K562 (cell line): ENCODE data around the gene FHL5. TPM values are rescaled to one million over a fixed set of nuclear protein-coding genes. Genes with fewer than 3 reads are reported as not detected.

Source experiments
- ARID2 ChIP-seq: fragments of 450-650 bp; IDR thresholded peaks from 2 replicates; pipeline ENCODE4 v1.6.1; 2017; ENCODE audit warnings: antibody characterized with exemption, mild to moderate bottlenecking
- ATF4 ChIP-seq: fragments of 450-650 bp; formaldehyde crosslinking; IDR thresholded peaks from 2 replicates; pipeline ENCODE4 v1.4.0; 2022; ENCODE audit warnings: mild to moderate bottlenecking, moderate library complexity
- ATF7 ChIP-seq: fragments of 450-650 bp; IDR thresholded peaks from 2 replicates; pipeline ENCODE4 v1.7.1; 2014; ENCODE audit warnings: mild to moderate bottlenecking, moderate library complexity
- CREM ChIP-seq: IDR thresholded peaks from 2 replicates; pipeline ENCODE4 v1.6.1; 2014; ENCODE audit warnings: antibody characterized with exemption, low read depth
- DEAF1 ChIP-seq: fragments of 450-650 bp; formaldehyde crosslinking; IDR thresholded peaks from 2 replicates; pipeline ENCODE4 v1.4.0; 2020; ENCODE audit warnings: mild to moderate bottlenecking, moderate library complexity
- E2F1 ChIP-seq: sonication (generic); formaldehyde crosslinking; IDR thresholded peaks from 2 replicates; pipeline ENCODE4 v1.8.1; 2023; ENCODE audit warnings: mild to moderate bottlenecking, missing genetic modification reagents, moderate library complexity
- ELK1 ChIP-seq: sonication (generic); formaldehyde crosslinking; IDR thresholded peaks from 2 replicates; pipeline ENCODE4 v1.8.1; 2022; ENCODE audit warnings: missing genetic modification reagents
- IRF9 ChIP-seq: fragments of 450-650 bp; IDR thresholded peaks from 2 replicates; pipeline ENCODE4 v1.6.1; 2016; ENCODE audit warnings: missing biosample characterization, missing genetic modification characterization
- KDM2B ChIP-seq: fragments of 250-450 bp; sonication (Bioruptor Pico); IDR thresholded peaks from 2 replicates; pipeline ENCODE4 v1.8.0; 2021; ENCODE audit warnings: mild to moderate bottlenecking, moderate library complexity
- MAX ChIP-seq: sonication (generic); formaldehyde crosslinking; IDR thresholded peaks from 2 replicates; pipeline ENCODE4 v1.9.0; 2022; ENCODE audit warnings: mild to moderate bottlenecking, missing genetic modification reagents
- MCM7 ChIP-seq, 2 experiments: fragments of 450-650 bp; IDR thresholded peaks; 2 replicates each; pipeline ENCODE4 v1.6.1; 2016 to 2018
- PCBP2 ChIP-seq: fragments of 200-400 bp; formaldehyde crosslinking; IDR thresholded peaks from 2 replicates; pipeline ENCODE4 v1.6.1; 2018; ENCODE audit warnings: low read length, low read depth, mild to moderate bottlenecking, moderate library complexity; ENCODE audit not compliant: poor library complexity, severe bottlenecking
- PHB ChIP-seq: fragments of 250-450 bp; sonication (Bioruptor Pico); IDR thresholded peaks from 2 replicates; pipeline ENCODE4 v1.5.0; 2021
- PHB2 ChIP-seq: fragments of 450-650 bp; IDR thresholded peaks from 2 replicates; pipeline ENCODE4 v1.6.1; 2017; ENCODE audit warnings: low read depth
- PTBP1 ChIP-seq: fragments of 200-400 bp; formaldehyde crosslinking; IDR thresholded peaks from 2 replicates; pipeline ENCODE4 v1.6.1; 2017; ENCODE audit warnings: low read depth, low read length
- SMARCE1 ChIP-seq: fragments of 450-650 bp; IDR thresholded peaks from 2 replicates; pipeline ENCODE4 v1.7.1; 2016; ENCODE audit warnings: mild to moderate bottlenecking
- SREBF1 ChIP-seq: fragments of 150-350 bp; IDR thresholded peaks from 2 replicates; pipeline ENCODE4 v1.6.1; 2014; ENCODE audit warnings: antibody characterized with exemption, low read depth, low read length, borderline replicate concordance
- TARDBP ChIP-seq: fragments of 450-650 bp; IDR thresholded peaks from 2 replicates; pipeline ENCODE4 v1.6.1; 2016
- ZBTB26 ChIP-seq: fragments of 450-650 bp; formaldehyde crosslinking; IDR thresholded peaks from 2 replicates; pipeline ENCODE4 v1.4.0; 2022; ENCODE audit warnings: missing genetic modification characterization
- ZFP1 ChIP-seq: fragments of 450-650 bp; formaldehyde crosslinking; IDR thresholded peaks from 2 replicates; pipeline ENCODE4 v1.4.0; 2020; ENCODE audit warnings: mild to moderate bottlenecking, mixed read lengths
- polyA plus RNA-seq, 8 experiments: library from polyadenylated mRNA; depleted of rRNA in 4 of 8; stranded (reverse) in 5 of 8; unstranded in 3 of 8; fragments of >200 nt; fragmentation: Nextera tagmentation in 2 of 8; fragmentation: Illumina TruSeq in 1 of 8; extraction: Ambion mirVana in 2 of 8; extraction: Trizol in 1 of 8; gene quantifications; 2 replicates each; pipeline versions ENCODE4 v1.2.1 to v1.2.3, GENCODE V29; 2011 to 2014; ENCODE audit warnings: inconsistent platforms in 1 of 8, missing spikeins in 1 of 8
- total RNA-seq, 7 experiments: library from RNA; depleted of rRNA in 6 of 7; stranded (reverse); fragments of >200 nt in 6 of 7; fragmentation: Illumina TruSeq in 2 of 7; extraction: Trizol in 2 of 7; gene quantifications; 2 replicates each; pipeline versions ENCODE4 v1.2.1 to v1.2.3, GENCODE V29; 2011 to 2021; ENCODE audit warnings: low replicate concordance in 1 of 7

FHL5 gene
- total and polyA plus RNA-seq, 9 of the 15 experiments (the other 6 are each of a cell fraction or from before 2014, with no cell fraction given): not detected

GRCh38 chr6:96521644-96522464 is 41.1 kb upstream of the FHL5 start, which contains the start of gene UFL1 (continued):
- peak; percentile 84; the same call in 1 of the 2 replicates for TF ChIP-seq ATF7
- no peak for TF ChIP-seq TARDBP
- TF ChIP-seq KDM2B (CRISPR knock-in tag): no peak
- no peak for TF ChIP-seq ZBTB26
- TF ChIP-seq CREM: peak; percentile 95
- no peak for TF ChIP-seq PTBP1
- no peak for TF ChIP-seq MCM7 (IDR thresholded peaks at IDR 0.05)
- TF ChIP-seq ARID2: peak; percentile 29; the same call in 1 of the 2 replicates
- no peak for TF ChIP-seq IRF9 (tag)
- TF ChIP-seq ATF4 (CRISPR knock-in tag): no peak
- TF ChIP-seq PHB2: no peak
- no peak for TF ChIP-seq ZFP1
- TF ChIP-seq SMARCE1: no peak
- no peak for TF ChIP-seq PCBP2
- no peak for TF ChIP-seq PHB (CRISPR knock-in tag)
- 0 out of 2 replicates have a peak, but pooled peaks have one; percentile 30 for TF ChIP-seq ELK1 (CRISPR knock-in tag)
- TF ChIP-seq SREBF1: no peak
- TF ChIP-seq MAX (CRISPR knock-in tag): peak; percentile 85
- peak; percentile 63; the same call in 1 of the 2 replicates for TF ChIP-seq E2F1 (CRISPR knock-in tag)
- TF ChIP-seq DEAF1: no peak
